Psoas muscle (tissue), 8 donors: ENCODE results near the gene PRKAG2. TPM values are rescaled to one million over a fixed set of nuclear protein-coding genes. Genes with fewer than 3 reads are reported as not detected.
A peak's percentile ranks its signal among the peaks of the same experiment; 100 is the strongest.

Source experiments
- ATAC-seq, 4 donors: fragments of 200-7000 bp; cut with Tn5 transposase; one replicate each; pipeline ENCODE4 v1.9.1; 2020; ENCODE audit warnings: moderate library complexity in 3 of 4, mild to moderate bottlenecking in 2 of 4
- DNase-seq, 2 donors: peaks; one replicate each; pipeline ENCODE4 v3.0.0-alpha.2; 2020
- H3K27ac ChIP-seq: fragments of 200-600 bp; one replicate; pipeline ENCODE4 v1.8.0; 2022
- H3K27me3 ChIP-seq, 3 donors: fragments of 200-600 bp in 1 of 3; one replicate each; pipeline versions ENCODE4 v1.6.1 to v1.8.0; 2013 to 2022; ENCODE audit warnings: low read length in 2 of 3, mild to moderate bottlenecking in 2 of 3, moderate library complexity in 1 of 3; ENCODE audit not compliant: insufficient read depth in 3 of 3
- H3K36me3 ChIP-seq, 2 donors: fragments of 200-600 bp in 1 of 2; one replicate each; pipeline versions ENCODE4 v1.6.1 to v1.8.0; 2013 to 2022; ENCODE audit warnings: low read depth in 1 of 2, mild to moderate bottlenecking in 1 of 2, moderate library complexity in 1 of 2; ENCODE audit not compliant: insufficient read depth in 1 of 2
- H3K4me1 ChIP-seq: fragments of 200-600 bp; one replicate; pipeline ENCODE4 v1.8.0; 2022
- H3K4me3 ChIP-seq: fragments of 200-600 bp; one replicate; pipeline ENCODE4 v1.8.0; 2022; ENCODE audit warnings: mild to moderate bottlenecking
- H3K9me3 ChIP-seq: fragments of 200-600 bp; one replicate; pipeline ENCODE4 v1.8.0; 2022
- CTCF ChIP-seq: fragments of 200-600 bp; IDR thresholded peaks from one replicate; pipeline ENCODE4 v1.8.0; 2022; ENCODE audit warnings: antibody characterized with exemption
- WGBS, 3 donors: extraction: QIAGEN DNeasy Blood & Tissue Kit; methylation state at CpG; one replicate each; pipeline versions ENCODE4 v1.1.6 to v1.1.7; 2013; 5-methylcytosine and 5-hydroxymethylcytosine counted together
- intact Hi-C, 2 donors: fragments of 100-400 bp; cut with DNase I; formaldehyde crosslinking; loops; one replicate each; pipeline versions ENCODE4 v1.11.0 to v1.14.2; 2022
- polyA plus RNA-seq, 3 donors: library from polyadenylated mRNA; stranded (reverse); fragments of 200-250 nt; gene quantifications; one replicate each; pipeline ENCODE4 v1.2.3, GENCODE V29; 2013
- total RNA-seq, 4 donors: library from RNA; stranded (reverse); fragmentation: NEBNext Ultra II Directional in 2 of 4; extraction: Animal tissue kit (Norgen Biotek cat#: 25700) in 2 of 4; gene quantifications; one replicate each; pipeline versions ENCODE4 v1.2.1 to v1.2.4, GENCODE V29; 2021 to 2023
- donor health status: healthy with polysubstance abuse.
- donor health status: DM: no; HTN: no; CAD: no; lungs with moderate emphysema.
- donor health status: Bipolar disorder and iron deficiency.
- donor health status: healthy.
- donor health status: DM: yes; HTN: yes; CAD: no.
- donor health status: DM: no; HTN: no; CAD: no.
- donor health status: DM: no; HTN: no; CAD: no.
- donor health status: DM: yes; HTN: yes; CAD: no.

Gene PRKAG2
- total and polyA plus RNA-seq, 7 donors, result 9.3 to 143 (median 19.8) TPM

- Histone ChIP-seq H3K4me1 (peaks cover 38% of the 10 kb centered on the region), H3K4me3 (peak overlapping the region; percentile 42), H3K9me3 (no peaks in the 10 kb centered on the region), H3K36me3 (no peaks in the 10 kb centered on the region), H3K27ac (peak overlapping the region; percentile 59), H3K27me3 (peaks cover 0 to 1% (median 0%) of the 10 kb centered on the region in 3 donors)
- peak; percentile 84 to 96 for DNase-seq
- 48 to 58% (median 49%) methylated on average over 33 of the region's 33 CpGs for WGBS, 3 donors
- intact Hi-C loops, result loop anchor here in 1 of 2 donors (5.0 kb wide), 2 partner anchors 38 to 48 kb away; no protein-coding TSS in a partner anchor
- TF ChIP-seq CTCF, result peak; percentile 37
- peak; percentile 92 to 96 (median 95) for ATAC-seq
Measured at GRCh38 chr7:151744656-151745638, 132.0 kb downstream of the PRKAG2 start.

GRCh38 chr7:151744051-151744580 lies 132.8 kb downstream of the PRKAG2 start:
- 47 to 70% (median 48%) methylated on average over 18 of the region's 18 CpGs for WGBS, 3 donors
- no peak overlapping the region for H3K27ac ChIP-seq
- intact Hi-C loops, result loop anchor here in 1 of 2 donors (5.0 kb wide), 1 partner anchor 47 kb away; no protein-coding TSS in a partner anchor
- TF ChIP-seq CTCF, result no peak
- DNase-seq, result no peak
- no peaks in the 10 kb centered on the region for H3K36me3 ChIP-seq
- peak in 1 of 4 donors; percentile 15 for ATAC-seq
- H3K4me3 ChIP-seq, result no peak overlapping the region
- peaks cover 0 to 1% (median 0%) of the 10 kb centered on the region in 3 donors for H3K27me3 ChIP-seq
- H3K9me3 ChIP-seq, result no peaks in the 10 kb centered on the region
- peaks cover 38% of the 10 kb centered on the region for H3K4me1 ChIP-seq

- Histone ChIP-seq H3K27me3 (peaks cover 0 to 1% (median 0%) of the 10 kb centered on the region in 3 donors), H3K27ac (peak overlapping the region; percentile 27), H3K4me1 (peaks cover 38% of the 10 kb centered on the region), H3K9me3 (no peaks in the 10 kb centered on the region), H3K4me3 (peak overlapping the region; percentile 10), H3K36me3 (no peaks in the 10 kb centered on the region)
- WGBS, 3 donors, result 14 to 17% (median 16%) methylated on average over 10 of the region's 10 CpGs
- intact Hi-C loops, result loop anchor here in 1 of 2 donors (5.0 kb wide), 1 partner anchor 46 kb away; no protein-coding TSS in a partner anchor
- ATAC-seq (peak; percentile 18 to 75 (median 69)), DNase-seq (peak; percentile 52 to 87)
- TF ChIP-seq CTCF, result no peak
Measured at GRCh38 chr7:151743481-151743983, 133.4 kb downstream of the PRKAG2 start.

- Histone ChIP-seq H3K27me3 (peaks cover 0 to 1% (median 0%) of the 10 kb centered on the region in 3 donors), H3K4me1 (peaks cover 38% of the 10 kb centered on the region), H3K36me3 (no peaks in the 10 kb centered on the region), H3K27ac (no peak overlapping the region), H3K4me3 (no peak overlapping the region), H3K9me3 (no peaks in the 10 kb centered on the region)
- ATAC-seq (peak in 1 of 4 donors; percentile 7), DNase-seq (no peak)
- WGBS, 3 donors, result 50 to 51% (median 50%) methylated on average over 18 of the region's 18 CpGs
- no peak for TF ChIP-seq CTCF
- intact Hi-C loops, result loop anchor here in 1 of 2 donors (5.0 kb wide), 1 partner anchor 46 kb away; no protein-coding TSS in a partner anchor
Measured at GRCh38 chr7:151742713-151743480, 134.0 kb downstream of the PRKAG2 start.
